Suprapubic skin (tissue), 4 donors: ENCODE data around the gene PPP1R9A.

Source experiments
- CTCF ChIP-seq, 2 donors: fragments of 200-600 bp in 1 of 2; fragments of 450-650 bp in 1 of 2; sonication (generic) in 1 of 2; IDR thresholded peaks; one replicate each; pipeline ENCODE4 v1.5.1; 2016 to 2019; ENCODE audit warnings: antibody characterized with exemption in 2 of 2, mild to moderate bottlenecking in 1 of 2, moderate library complexity in 1 of 2
- EP300 ChIP-seq: sonication (generic); formaldehyde crosslinking; IDR thresholded peaks from one replicate; pipeline ENCODE4 v1.6.1; 2017; ENCODE audit warnings: antibody characterized with exemption
- POLR2A ChIP-seq, 2 donors: fragments of 450-650 bp; IDR thresholded peaks; one replicate each; pipeline ENCODE4 v1.6.1; 2017; ENCODE audit warnings: antibody characterized with exemption in 2 of 2, mild to moderate bottlenecking in 2 of 2, moderate library complexity in 2 of 2
- POLR2AphosphoS5 ChIP-seq, 3 donors: sonication (generic); formaldehyde crosslinking; IDR thresholded peaks; one replicate each; pipeline ENCODE4 v1.6.1; 2017; ENCODE audit warnings: antibody characterized with exemption in 3 of 3

GRCh38 chr7:95026018-95026417 lies 118.6 kb downstream of the PPP1R9A start:
- TF ChIP-seq POLR2A (IDR thresholded peaks at IDR 0.05) = no peak
- TF ChIP-seq POLR2AphosphoS5 (IDR thresholded peaks at IDR 0.05) = no peak
- no peak for TF ChIP-seq CTCF (IDR thresholded peaks at IDR 0.05)
- no peak for TF ChIP-seq EP300
